Hematopoietic multipotent progenitor cell treated with erythropoietin and hydrocortisone succinate and interleukin-3 and kit ligand, for 4 days (in vitro differentiated cells): ENCODE results near the gene CPN1.

ENCODE experiments used
- DNase-seq: peaks from one replicate; pipeline ENCODE4 v3.0.0-alpha.2; 2015

Gene CPN1

DNA sequence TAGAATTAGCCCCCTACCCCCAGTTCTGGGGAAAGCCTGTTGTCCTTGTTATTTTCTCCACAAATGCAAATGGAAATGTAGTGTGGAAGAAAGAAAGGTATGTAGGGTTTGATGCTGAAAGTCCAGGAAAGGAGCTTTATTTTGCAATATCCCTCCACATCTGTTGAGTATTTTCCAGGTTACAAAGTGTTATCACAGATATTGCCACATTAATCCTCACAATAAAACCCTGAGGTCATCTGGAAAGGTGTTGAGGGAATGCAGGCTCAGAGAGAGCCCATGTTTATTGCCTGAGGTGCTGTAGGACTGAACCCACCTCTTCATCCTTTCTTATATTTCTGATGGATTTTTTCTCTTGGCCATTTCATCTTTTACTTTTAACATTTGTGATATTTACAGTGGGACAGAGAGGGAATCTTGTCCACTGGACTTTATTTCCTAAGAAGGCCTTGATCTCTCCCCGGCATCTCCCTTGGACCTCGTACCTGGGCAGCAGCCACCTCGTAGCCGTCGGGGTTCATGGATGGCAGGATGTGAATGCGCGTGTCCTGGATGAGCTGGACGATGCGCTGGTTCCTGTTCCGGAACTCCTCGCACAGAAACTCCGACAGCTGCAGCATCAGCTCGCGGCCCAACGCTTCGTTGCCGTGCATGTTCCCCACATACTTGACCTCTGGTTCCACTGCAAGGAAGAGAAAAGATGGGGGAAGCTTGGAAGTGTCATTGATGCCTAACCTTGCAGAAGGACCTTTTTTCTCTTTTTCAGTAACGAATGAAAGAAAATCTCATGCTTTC, 6.0 kb downstream of the CPN1 start:
- no peak for DNase-seq

DNA sequence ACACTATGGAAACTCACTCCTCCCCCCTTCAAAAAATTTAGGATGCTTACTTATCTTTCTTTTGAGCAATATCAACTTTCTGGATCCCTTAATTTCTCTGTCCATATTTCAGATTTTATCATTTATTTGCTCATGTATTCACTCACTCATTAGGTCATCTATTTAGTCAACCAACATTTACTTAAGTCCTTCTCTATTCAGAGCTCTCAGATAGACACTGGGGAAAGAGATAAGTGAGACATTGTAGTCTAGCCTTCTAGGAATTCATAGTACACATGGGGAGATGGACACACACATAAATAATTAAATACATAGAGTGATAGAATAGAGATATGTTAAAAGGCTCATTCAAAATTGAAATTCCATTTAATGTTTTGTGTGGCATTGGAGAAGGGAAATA, 9.2 kb downstream of the CPN1 start:
- DNase-seq: no peak

DNA sequence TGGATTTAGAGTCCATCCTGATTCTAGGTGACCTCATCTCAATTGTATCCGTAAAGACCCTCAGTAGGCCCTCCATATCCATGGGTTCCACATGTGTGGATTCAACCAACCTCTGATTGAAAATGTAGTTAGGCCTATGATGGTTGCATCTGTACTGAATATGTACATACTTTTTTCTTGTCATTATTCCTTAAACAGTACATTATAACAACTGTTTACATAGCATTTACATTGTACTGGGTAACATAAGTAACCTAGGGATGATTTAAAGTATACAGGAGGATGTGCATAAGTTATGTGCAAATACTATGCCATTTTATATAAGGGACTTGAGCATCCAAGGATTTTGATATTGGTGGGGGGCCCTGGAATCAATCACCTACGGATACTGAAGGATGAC, 10.1 kb downstream of the CPN1 start:
- no peak for DNase-seq

- no peak for DNase-seq
These were observed 14.2 kb downstream of the CPN1 start for GRCh38 chr10:100067466-100067865.

- DNase-seq: no peak
These were observed 16.5 kb downstream of the CPN1 start for GRCh38 chr10:100065084-100065660.

GRCh38 chr10:100061401-100061800, 20.3 kb downstream of the CPN1 start:
- DNase-seq: no peak

- DNase-seq: no peak
These were observed 23.7 kb downstream of the CPN1 start for GRCh38 chr10:100057948-100058347.

DNA sequence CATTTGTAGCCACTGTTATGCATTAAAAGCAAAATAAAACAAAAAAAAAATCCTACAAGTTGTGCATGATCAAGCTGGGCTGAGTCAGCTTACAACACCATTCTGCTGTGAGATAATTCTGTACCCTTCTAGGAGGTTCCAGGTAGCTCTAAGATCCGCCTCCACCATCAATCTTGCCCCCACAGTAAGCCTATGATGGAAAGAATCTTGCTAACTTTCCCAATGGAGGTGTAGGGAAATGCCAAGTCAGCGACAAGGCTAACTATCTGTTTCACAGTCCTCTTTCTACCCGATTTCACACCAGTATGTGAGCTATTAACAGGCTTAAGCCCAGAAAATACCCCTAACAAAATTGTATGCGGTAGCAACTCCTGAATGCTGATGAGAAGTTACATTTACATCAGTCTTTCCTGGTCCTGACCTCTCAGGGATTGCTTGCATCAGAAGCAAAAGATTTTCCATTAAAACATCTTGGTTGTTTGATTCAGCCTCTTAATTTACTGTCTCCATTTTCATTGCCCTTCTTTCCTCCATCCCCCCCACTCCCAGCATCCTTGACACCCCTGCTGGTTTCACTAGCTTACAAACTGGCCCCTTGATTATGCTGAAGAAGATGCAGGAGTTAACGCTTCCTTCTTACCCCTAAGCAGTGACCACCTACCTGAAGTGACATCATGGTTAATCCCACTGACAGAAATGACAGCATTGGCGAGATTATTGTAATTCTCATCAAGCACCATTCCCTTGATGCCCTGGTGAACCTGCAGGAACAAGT, 27.8 kb downstream of the CPN1 start:
- no peak for DNase-seq

GRCh38 chr10:100046021-100046486, 35.6 kb downstream of the CPN1 start:
- DNase-seq: peak; percentile 89

GRCh38 chr10:100045592-100045991, 36.1 kb downstream of the CPN1 start:
- DNase-seq: no peak

- no peak for DNase-seq
These were observed 37.9 kb downstream of the CPN1 start for GRCh38 chr10:100043796-100044195.

DNA sequence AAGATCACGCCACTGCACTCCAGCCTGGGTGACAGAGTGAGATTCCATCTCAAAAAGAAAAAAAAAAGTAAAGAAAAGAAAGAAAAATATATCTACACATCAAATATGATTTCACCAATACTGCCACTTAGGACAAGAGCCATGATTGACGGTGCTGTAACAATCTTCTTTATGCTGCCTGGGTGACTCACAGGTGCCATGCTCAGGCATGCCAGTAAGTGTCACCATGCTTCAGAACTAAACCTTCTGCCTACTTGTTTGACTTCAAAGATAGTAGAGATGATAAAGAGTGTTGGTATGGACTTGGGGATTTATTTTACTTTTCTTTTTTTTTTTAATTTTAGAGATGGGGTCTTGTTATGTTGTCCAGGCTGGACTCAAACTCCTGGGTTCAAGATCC, 38.3 kb downstream of the CPN1 start:
- peak; percentile 24 for DNase-seq

GRCh38 chr10:100041306-100042002, 40.2 kb downstream of the CPN1 start:
- DNase-seq: no peak

DNA sequence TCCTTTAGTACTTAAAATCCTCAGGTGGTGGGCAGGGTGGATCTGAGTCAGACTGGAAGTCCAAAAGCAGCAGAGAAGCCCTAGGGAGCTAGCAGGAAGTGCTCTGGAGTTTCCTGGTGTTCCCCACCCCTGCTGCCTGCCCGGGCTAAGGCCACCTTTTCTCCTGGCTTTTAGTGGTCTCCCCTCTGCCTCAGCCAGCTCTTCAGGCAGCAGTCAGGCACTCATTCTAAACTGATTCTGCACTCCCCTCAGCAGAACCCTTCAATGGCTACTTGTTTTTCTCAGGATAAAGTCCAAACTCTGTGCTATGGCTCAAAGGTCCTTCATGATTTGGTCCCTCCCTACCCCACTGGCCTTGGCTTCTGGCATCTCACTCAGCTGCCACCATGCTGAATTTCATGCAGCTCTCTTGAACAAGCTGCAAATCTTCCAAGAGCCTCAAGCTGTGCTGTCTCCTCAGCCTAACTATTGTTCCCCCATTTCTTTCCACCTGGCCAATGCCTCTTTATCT, 43.1 kb downstream of the CPN1 start:
- DNase-seq: no peak

- DNase-seq: no peak
These were observed 43.8 kb downstream of the CPN1 start for GRCh38 chr10:100037758-100038315.

DNA sequence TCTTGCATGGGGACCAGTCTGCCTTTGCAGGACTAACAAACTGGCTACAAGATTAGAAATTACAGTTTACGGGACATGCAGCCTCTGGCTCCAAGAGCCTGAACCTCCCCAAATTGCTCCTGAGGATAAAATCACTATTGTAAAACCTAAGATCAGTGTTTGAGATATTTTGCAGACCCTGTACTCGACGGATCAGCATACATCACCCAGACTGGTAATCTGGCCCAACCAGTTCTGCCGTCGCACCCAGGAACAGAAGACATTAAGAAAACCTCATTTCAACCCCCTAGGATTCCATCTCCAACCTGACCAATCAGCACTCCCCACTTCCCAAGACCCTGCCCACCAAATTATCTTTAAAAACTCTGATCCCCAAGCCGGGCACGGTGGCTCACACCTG, 44.8 kb downstream of the CPN1 start:
- DNase-seq: no peak

DNA sequence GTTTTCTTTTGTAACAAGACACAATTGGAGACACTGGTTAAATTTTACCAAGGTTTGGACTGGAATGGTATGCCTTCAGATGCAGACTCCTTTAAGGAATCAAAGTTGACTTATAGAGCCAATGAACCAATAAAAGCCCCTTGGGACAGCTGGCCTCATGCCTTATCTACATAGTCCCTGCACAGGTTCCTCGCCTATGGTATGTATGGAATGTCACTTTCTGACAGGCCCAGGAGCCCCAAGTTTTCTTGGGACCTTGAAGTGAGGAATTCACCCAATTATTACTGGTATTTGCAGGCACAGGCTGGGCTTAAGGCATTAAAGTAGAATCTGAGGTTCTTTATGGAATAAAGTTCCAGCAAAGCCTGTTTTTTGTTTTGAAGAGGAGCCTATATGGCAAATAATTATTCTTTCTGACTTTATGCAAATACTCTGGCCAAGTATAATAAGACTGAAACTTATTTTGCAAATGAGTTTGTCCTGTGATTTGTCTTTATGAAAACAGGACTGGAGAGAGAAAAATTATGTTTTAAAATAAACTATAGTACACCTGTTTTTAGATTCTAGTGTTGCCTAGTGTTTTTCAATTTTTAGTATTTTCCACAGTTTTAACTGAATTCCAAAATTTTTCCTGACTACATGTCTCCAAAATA, 47.8 kb downstream of the CPN1 start:
- no peak for DNase-seq

DNA sequence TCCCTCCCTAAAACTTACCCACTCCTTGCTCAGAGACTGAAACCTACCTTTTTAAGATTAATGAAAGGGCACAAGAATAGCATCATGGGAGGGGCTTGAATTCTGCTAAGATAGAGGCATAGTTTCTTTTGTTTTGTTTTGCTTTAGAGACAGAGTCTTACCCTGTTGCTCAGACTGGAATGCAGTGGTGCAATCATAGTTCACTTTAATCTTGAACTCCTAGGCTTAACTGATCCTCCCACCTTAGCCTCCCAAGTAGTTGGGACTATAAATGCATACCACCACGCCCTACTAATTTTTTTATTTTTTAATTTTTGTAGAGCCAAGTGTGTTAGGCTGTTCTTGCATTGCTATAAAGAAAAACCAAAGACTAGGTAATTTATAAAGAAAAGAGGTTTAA, 54.3 kb downstream of the CPN1 start:
- no peak for DNase-seq

DNA sequence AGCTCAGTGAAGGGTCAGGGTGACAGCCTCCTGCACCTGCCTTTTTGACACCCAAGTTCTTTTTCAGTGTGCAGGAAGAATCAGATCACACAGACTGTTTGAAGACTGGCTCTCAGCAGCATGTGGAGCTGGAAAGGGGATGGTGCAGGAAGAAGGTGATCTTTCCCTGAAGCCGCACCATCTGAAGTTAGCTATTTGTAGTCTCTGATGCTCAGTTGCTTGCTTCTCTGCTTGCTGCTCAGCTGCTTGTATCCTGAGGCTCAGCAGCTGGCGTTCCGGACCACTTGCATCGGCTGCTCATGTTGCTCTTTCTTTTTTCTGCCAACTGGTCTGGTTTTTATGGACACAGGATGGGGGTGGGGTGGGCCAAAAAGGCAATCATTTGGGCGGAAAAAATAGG, 56.1 kb downstream of the CPN1 start:
- DNase-seq: no peak

- DNase-seq: no peak
These were observed 56.9 kb downstream of the CPN1 start for GRCh38 chr10:100024748-100025147.

- no peak for DNase-seq
These were observed 59.3 kb downstream of the CPN1 start for GRCh38 chr10:100022403-100022802.

DNA sequence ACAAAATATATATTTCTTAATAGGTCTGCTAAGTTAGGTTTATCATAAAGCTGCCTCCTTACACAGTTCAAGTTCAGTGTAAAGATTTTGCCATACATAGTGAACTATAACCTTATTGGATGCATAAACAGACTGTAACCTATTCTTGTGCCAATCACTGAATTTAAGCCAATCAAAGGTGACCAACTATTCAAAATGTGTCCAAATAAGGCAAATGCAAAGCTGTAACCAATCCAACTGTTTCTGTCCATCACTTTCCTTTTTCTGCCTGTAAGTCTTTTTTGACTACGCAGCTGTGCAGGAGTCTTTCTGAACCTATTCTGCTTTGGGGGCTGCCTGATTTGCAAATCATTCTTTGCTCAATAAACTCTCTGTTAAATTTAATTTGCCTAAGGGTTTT, 60.3 kb downstream of the CPN1 start:
- no peak for DNase-seq
